ENCODE measurements around the gene AMHR2.
"Not testable (repeated sequence)": the region's sequence is repeated elsewhere in the genome, so short reads cannot be mapped to it uniquely, and the experiment has no call there.

Gene AMHR2

GRCh38 chr12:53443955-53444354 lies 20.3 kb downstream of the AMHR2 start:
- peaks cover 22 to 43% of the 10 kb centered on the region in 2 experiments; a peak in 2 of 3 replicates for H3K36me3 ChIP-seq (ENCODE audit: control insufficient read depth in 2 of 2, insufficient read depth in 1 of 2, low read length in 2 of 2)

GRCh38 chr12:53444593-53445325 lies 21.1 kb downstream of the AMHR2 start:
- peak; percentile 68 for TF ChIP-seq KLF1 (tag by site-specific recombination; IDR thresholded peaks at IDR 0.05)
- H3K4me1 ChIP-seq (ENCODE audit: control insufficient read depth, insufficient read depth, low read length); H3K27ac ChIP-seq (ENCODE audit: extremely low read depth, low read depth, low read length); H3K4me3 ChIP-seq (ENCODE audit: low read depth, low read length); H3K9me3 ChIP-seq (ENCODE audit: control insufficient read depth, insufficient read depth, low read depth, low read length); POLR2A ChIA-PET: not testable (repeated sequence)
- peaks cover 22 to 43% of the 10 kb centered on the region in 2 experiments; a peak in 2 of 3 replicates for H3K36me3 ChIP-seq (ENCODE audit: control insufficient read depth in 2 of 2, insufficient read depth in 1 of 2, low read length in 2 of 2)
- CTCF ChIA-PET = interaction anchor here (0.6 to 1.1 kb wide), 3 partner anchors 92 to 300 kb away, joined by 3 to 5 read pairs (median 3); no protein-coding TSS in a partner anchor

More at GRCh38 chr12:53443955-53444354, 20.3 kb downstream of the AMHR2 start:
- no peaks in the 10 kb centered on the region for H3K9me3 ChIP-seq (ENCODE audit: control insufficient read depth, insufficient read depth, low read depth, low read length)
- H3K27ac ChIP-seq (ENCODE audit: extremely low read depth, low read depth, low read length) = no peak overlapping the region
- no peak overlapping the region for H3K4me3 ChIP-seq (ENCODE audit: low read depth, low read length)
- 0 out of 2 replicates have a peak, but pooled peaks cover 2% of the 10 kb centered on the region for H3K4me1 ChIP-seq (ENCODE audit: control insufficient read depth, insufficient read depth, low read length)
- ChIA-PET POLR2A (no interaction called here), CTCF (interaction anchor here (0.6 kb wide), 1 partner anchor 299 kb away, joined by 3 read pairs; no protein-coding TSS in a partner anchor)
- no peak for TF ChIP-seq ZNF2 (tag by site-specific recombination; IDR thresholded peaks at IDR 0.05)
- TF ChIP-seq ZBTB11 (tag by site-specific recombination; conservative IDR thresholded peaks at IDR 0.05; ENCODE audit: low read depth) = no peak
- no peak for TF ChIP-seq BCL6B (tag by site-specific recombination; IDR thresholded peaks at IDR 0.05)
- no peak for TF ChIP-seq ZNF121 (tag by site-specific recombination; IDR thresholded peaks at IDR 0.05)
- no peak for TF ChIP-seq ZFP3 (tag by site-specific recombination; IDR thresholded peaks at IDR 0.05; ENCODE audit: low read depth)
- TF ChIP-seq ZNF274 (IDR thresholded peaks at IDR 0.05; ENCODE audit: low read length) = no peak
- TF ChIP-seq ZNF274 (tag by site-specific recombination; IDR thresholded peaks at IDR 0.05; ENCODE audit: borderline replicate concordance) = no peak
- TF ChIP-seq ZNF211 (tag by site-specific recombination; IDR thresholded peaks at IDR 0.05; ENCODE audit: low read depth) = no peak
- no peak for TF ChIP-seq ZNF19 (tag by site-specific recombination; IDR thresholded peaks at IDR 0.05; ENCODE audit: low read depth)
- TF ChIP-seq ZNF549 (tag by site-specific recombination; IDR thresholded peaks at IDR 0.05) = no peak
- no peak for TF ChIP-seq KLF7 (tag by site-specific recombination; IDR thresholded peaks at IDR 0.05; ENCODE audit: borderline replicate concordance)
- TF ChIP-seq GLIS1 (tag by site-specific recombination; IDR thresholded peaks at IDR 0.05) = no peak
- no peak for TF ChIP-seq ZBTB17 (tag by site-specific recombination; IDR thresholded peaks at IDR 0.05)
- TF ChIP-seq ZNF585B (tag by site-specific recombination; IDR thresholded peaks at IDR 0.05) = no peak
- TF ChIP-seq SCRT1 (tag by site-specific recombination; IDR thresholded peaks at IDR 0.05; ENCODE audit: borderline replicate concordance) = no peak
- TF ChIP-seq ZNF423 (tag by site-specific recombination; IDR thresholded peaks at IDR 0.05) = no peak

Measured in HEK293 (cell line).